Neuronal stem cell (in vitro differentiated cells): ENCODE measurements around the gene VSIG10L2.

Source experiments
- DNase-seq: peaks from one replicate; pipeline ENCODE4 v3.0.0-alpha.2; 2013; ENCODE audit warnings: low spot score
- H2AFZ ChIP-seq: one replicate; pipeline ENCODE4 v1.6.1; 2013; ENCODE audit warnings: mild to moderate bottlenecking, low read length, inconsistent platforms
- H2AK5ac ChIP-seq: 2 replicates; pipeline ENCODE4 v1.6.1; 2013; ENCODE audit warnings: low read depth, mild to moderate bottlenecking, inconsistent platforms, low read length, moderate library complexity, mixed read lengths
- H2BK120ac ChIP-seq: 2 replicates; pipeline ENCODE4 v1.6.1; 2013; ENCODE audit warnings: low read depth, mild to moderate bottlenecking, inconsistent platforms, low read length, moderate library complexity, mixed read lengths
- H2BK12ac ChIP-seq: one replicate; pipeline ENCODE4 v1.6.1; 2013; ENCODE audit warnings: low read length, inconsistent platforms
- H2BK15ac ChIP-seq: 2 replicates; pipeline ENCODE4 v1.6.1; 2013; ENCODE audit warnings: mild to moderate bottlenecking, low read length, inconsistent platforms, mixed read lengths
- H2BK5ac ChIP-seq: one replicate; pipeline ENCODE4 v1.6.1; 2013; ENCODE audit warnings: inconsistent platforms, mild to moderate bottlenecking, low read length, moderate library complexity
- H3K14ac ChIP-seq: one replicate; pipeline ENCODE4 v1.6.1; 2013; ENCODE audit warnings: low read length, inconsistent platforms
- H3K18ac ChIP-seq: 2 replicates; pipeline ENCODE4 v1.6.1; 2013; ENCODE audit warnings: low read length, inconsistent platforms
- H3K23ac ChIP-seq: 2 replicates; pipeline ENCODE4 v1.6.1; 2013; ENCODE audit warnings: low read depth, mild to moderate bottlenecking, mixed read lengths, low read length, inconsistent platforms; ENCODE audit not compliant: poor library complexity
- H3K27ac ChIP-seq: replicated peaks from 3 replicates; pipeline ENCODE4 v1.5.1; 2013; ENCODE audit warnings: low read length, inconsistent platforms
- H3K27me3 ChIP-seq, 3 experiments: 2 replicates each; pipeline ENCODE4 v1.6.1; 2013; ENCODE audit warnings: low read length in 3 of 3, mild to moderate bottlenecking in 2 of 3, inconsistent platforms in 1 of 3, low read depth in 1 of 3, mixed read lengths in 1 of 3, moderate library complexity in 1 of 3; ENCODE audit not compliant: control insufficient read depth in 3 of 3, insufficient read depth in 3 of 3
- H3K36me3 ChIP-seq, 2 donors: replicated peaks in 1 of 2; 2 replicates each; pipeline ENCODE4 v1.6.1; 2013; ENCODE audit warnings: low read length in 2 of 2; ENCODE audit not compliant: control insufficient read depth in 2 of 2, insufficient read depth in 2 of 2
- H3K4ac ChIP-seq: 2 replicates; pipeline ENCODE4 v1.6.1; 2013; ENCODE audit warnings: inconsistent platforms, mild to moderate bottlenecking, low read length, moderate library complexity
- H3K4me1 ChIP-seq, 2 donors: 1 replicate in 1 of 2; 2 replicates in 1 of 2; pipeline ENCODE4 v1.6.1; 2013; ENCODE audit warnings: low read length in 2 of 2, low read depth in 1 of 2; ENCODE audit not compliant: control insufficient read depth in 2 of 2, insufficient read depth in 1 of 2
- H3K4me2 ChIP-seq: one replicate; pipeline ENCODE4 v1.6.1; 2013; ENCODE audit warnings: mild to moderate bottlenecking, low read length, inconsistent platforms; ENCODE audit not compliant: insufficient read depth, poor library complexity, severe bottlenecking
- H3K4me3 ChIP-seq, 2 donors: 2 replicates each; pipeline ENCODE4 v1.5.1; 2013; ENCODE audit warnings: low read length in 2 of 2, mild to moderate bottlenecking in 2 of 2, inconsistent platforms in 1 of 2, moderate library complexity in 1 of 2
- H3K79me1 ChIP-seq: one replicate; pipeline ENCODE4 v1.6.1; 2013; ENCODE audit warnings: low read depth, mild to moderate bottlenecking, inconsistent platforms, low read length, moderate library complexity
- H3K9ac ChIP-seq: one replicate; pipeline ENCODE4 v1.6.1; 2013; ENCODE audit warnings: mild to moderate bottlenecking, low read depth, low read length, inconsistent platforms; ENCODE audit not compliant: poor library complexity
- H3K9me3 ChIP-seq, 2 donors: replicated peaks in 1 of 2; 2 replicates each; pipeline versions ENCODE3 to v1.6.1; 2013; ENCODE audit warnings: low read length in 2 of 2, mild to moderate bottlenecking in 2 of 2, inconsistent platforms in 1 of 2, low read depth in 1 of 2, mixed read lengths in 1 of 2, moderate library complexity in 1 of 2; ENCODE audit not compliant: control insufficient read depth in 2 of 2, insufficient read depth in 1 of 2
- H4K8ac ChIP-seq: one replicate; pipeline ENCODE4 v1.6.1; 2013; ENCODE audit warnings: low read depth, mild to moderate bottlenecking, inconsistent platforms, low read length, moderate library complexity
- H4K91ac ChIP-seq: one replicate; pipeline ENCODE4 v1.6.1; 2013; ENCODE audit warnings: low read length, low read depth, mild to moderate bottlenecking, inconsistent platforms; ENCODE audit not compliant: poor library complexity
- WGBS, 2 donors: extraction: QIAGEN DNeasy Blood & Tissue Kit; methylation state at CpG; one replicate each; pipeline ENCODE4 v1.1.7; 2013; ENCODE audit warnings: missing lambda C conversion rate in 2 of 2, mixed read lengths in 1 of 2; ENCODE audit not compliant: insufficient read length in 2 of 2, insufficient replicate concordance in 1 of 2; ENCODE audit errors: extremely low coverage in 2 of 2; 5-methylcytosine and 5-hydroxymethylcytosine counted together

Gene VSIG10L2

GRCh38 chr11:125954945-125955640 lies 9.2 kb downstream of the VSIG10L2 start:
- Histone ChIP-seq H4K8ac (no peak overlapping the region), H3K18ac (peak overlapping the region; percentile 41), H3K4ac (no peak overlapping the region), H2AK5ac (no peak overlapping the region), H3K79me1 (no peaks in the 10 kb centered on the region), H2BK5ac (no peak overlapping the region), H3K23ac (no peak overlapping the region), H2BK15ac (no peak overlapping the region), H3K4me3 (no peak overlapping the region), H2BK120ac (no peak overlapping the region), H4K91ac (no peak overlapping the region), H3K9me3 (peaks cover 0 to 12% of the 10 kb centered on the region in 2 donors), H3K4me2 (no peak overlapping the region), H3K4me1 (peaks cover 0 to 7% of the 10 kb centered on the region in 2 donors), H3K27ac (no peak overlapping the region), H3K27me3 (no peaks in the 10 kb centered on the region), H3K14ac (peak overlapping the region; percentile 13), H3K36me3 (peaks cover 12 to 19% of the 10 kb centered on the region in 2 donors), H3K9ac (no peak overlapping the region), H2AFZ (no peak overlapping the region), H2BK12ac (no peak overlapping the region)
- no CpG with 5 or more reads among the region's 15 CpGs for WGBS, 2 donors
- no peak for DNase-seq

GRCh38 chr11:125955856-125956255 lies 10.0 kb downstream of the VSIG10L2 start:
- peak overlapping the region; percentile 45 for H3K9ac ChIP-seq
- DNase-seq: no peak
- no peak overlapping the region for H2AFZ ChIP-seq
- H3K4me1 ChIP-seq: peaks cover 0 to 7% of the 10 kb centered on the region in 2 donors
- H3K36me3 ChIP-seq: peaks cover 18 to 24% of the 10 kb centered on the region in 2 donors
- no peak overlapping the region for H2AK5ac ChIP-seq
- H2BK15ac ChIP-seq: no peak overlapping the region
- H3K27me3 ChIP-seq: no peaks in the 10 kb centered on the region
- peaks cover 0 to 12% of the 10 kb centered on the region in 2 donors for H3K9me3 ChIP-seq
- H3K4me2 ChIP-seq: no peak overlapping the region
- H3K27ac ChIP-seq: no peak overlapping the region
- H3K23ac ChIP-seq: no peak overlapping the region
- H3K4ac ChIP-seq: no peak overlapping the region
- no peak overlapping the region for H2BK12ac ChIP-seq
- H2BK120ac ChIP-seq: no peak overlapping the region
- WGBS, 2 donors: no CpG with 5 or more reads among the region's 2 CpGs
- H3K4me3 ChIP-seq: no peak overlapping the region
- no peak overlapping the region for H4K8ac ChIP-seq
- no peak overlapping the region for H3K14ac ChIP-seq
- H3K18ac ChIP-seq: no peak overlapping the region
- no peaks in the 10 kb centered on the region for H3K79me1 ChIP-seq
- no peak overlapping the region for H4K91ac ChIP-seq
- H2BK5ac ChIP-seq: no peak overlapping the region

GRCh38 chr11:125956391-125957134 lies 10.7 kb downstream of the VSIG10L2 start:
- WGBS, 2 donors: no CpG with 5 or more reads among the region's 22 CpGs
- peaks cover 25 to 27% of the 10 kb centered on the region in 2 donors for H3K36me3 ChIP-seq

GRCh38 chr11:125957618-125958332 lies 11.9 kb downstream of the VSIG10L2 start:
- WGBS, 2 donors: no CpG with 5 or more reads among the region's 14 CpGs
- Histone ChIP-seq H3K14ac (no peak overlapping the region), H3K4me3 (no peak overlapping the region), H2BK5ac (no peak overlapping the region), H3K36me3 (peaks cover 29% of the 10 kb centered on the region in 2 donors), H3K9ac (no peak overlapping the region), H2BK120ac (no peak overlapping the region), H3K4ac (no peak overlapping the region), H2BK15ac (no peak overlapping the region), H3K27me3 (no peaks in the 10 kb centered on the region), H2BK12ac (no peak overlapping the region), H3K79me1 (no peaks in the 10 kb centered on the region), H4K91ac (no peak overlapping the region), H3K23ac (no peak overlapping the region), H2AK5ac (no peak overlapping the region), H3K27ac (no peak overlapping the region), H3K18ac (no peak overlapping the region), H3K4me1 (peaks cover 0 to 2% of the 10 kb centered on the region in 2 donors), H2AFZ (no peak overlapping the region), H3K9me3 (peaks cover 2 to 22% of the 10 kb centered on the region in 2 donors), H3K4me2 (no peak overlapping the region), H4K8ac (no peak overlapping the region)
- DNase-seq: no peak

More at GRCh38 chr11:125956391-125957134, 10.7 kb downstream of the VSIG10L2 start:
- no peak overlapping the region for H3K9ac ChIP-seq
- no peak overlapping the region for H4K8ac ChIP-seq
- H3K27ac ChIP-seq: no peak overlapping the region
- H4K91ac ChIP-seq: no peak overlapping the region
- H3K4me1 ChIP-seq: peaks cover 0 to 4% of the 10 kb centered on the region in 2 donors
- H3K23ac ChIP-seq: no peak overlapping the region
- H2BK12ac ChIP-seq: no peak overlapping the region
- H3K79me1 ChIP-seq: no peaks in the 10 kb centered on the region
- no peak overlapping the region for H3K4me2 ChIP-seq
- H2BK15ac ChIP-seq: no peak overlapping the region
- H2AFZ ChIP-seq: no peak overlapping the region
- H3K9me3 ChIP-seq: peaks cover 0 to 12% of the 10 kb centered on the region in 2 donors
- H2BK120ac ChIP-seq: no peak overlapping the region
- no peak overlapping the region for H2AK5ac ChIP-seq
- no peaks in the 10 kb centered on the region for H3K27me3 ChIP-seq
- no peak overlapping the region for H3K4ac ChIP-seq
- no peak overlapping the region for H3K14ac ChIP-seq
- no peak for DNase-seq
- H3K4me3 ChIP-seq: no peak overlapping the region
- no peak overlapping the region for H2BK5ac ChIP-seq
- H3K18ac ChIP-seq: no peak overlapping the region
